HG02852 (cell line): Measurements from ENCODE around the gene SLC15A5.

Experiments used
- ATAC-seq: cut with Tn5 transposase; IDR thresholded peaks from one replicate; pipeline ENCODE4 v1.9.1; 2021; ENCODE audit warnings: mild to moderate bottlenecking, moderate library complexity; ENCODE audit not compliant: unreplicated experiment

The SLC15A5 gene

GRCh38 chr12:16277585-16277984 lies at the start of gene SLC15A5:
Gene SLC15A5, minus strand, starts transcription at chr12:16277685. Its CDS starts 0 bp downstream, at chr12:16277685.
- no peak for ATAC-seq

DNA sequence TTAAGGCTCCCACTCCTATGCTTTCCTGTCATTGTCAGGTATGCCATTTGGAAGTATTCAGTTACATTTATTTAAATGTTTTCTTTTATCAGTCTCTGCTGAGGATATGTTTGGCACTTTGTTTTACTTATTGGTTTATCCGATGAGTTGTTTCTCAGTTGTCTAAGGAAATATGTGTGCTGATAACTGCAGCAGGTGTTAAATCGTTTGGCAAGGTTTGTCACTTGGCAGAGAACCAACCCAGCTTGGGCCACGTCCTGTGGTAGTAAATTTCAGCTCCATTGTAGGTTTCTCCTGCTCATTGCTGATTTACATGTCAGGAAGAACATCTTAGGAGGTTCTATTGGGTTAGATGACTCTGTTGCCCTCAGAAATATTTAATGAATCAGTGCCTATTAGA lies 47.9 kb upstream of the SLC15A5 start:
- no peak for ATAC-seq

GRCh38 chr12:16324772-16325171 lies 47.3 kb upstream of the SLC15A5 start:
- ATAC-seq: no peak

- no peak for ATAC-seq
These were observed 46.8 kb upstream of the SLC15A5 start for GRCh38 chr12:16324272-16324671.

DNA sequence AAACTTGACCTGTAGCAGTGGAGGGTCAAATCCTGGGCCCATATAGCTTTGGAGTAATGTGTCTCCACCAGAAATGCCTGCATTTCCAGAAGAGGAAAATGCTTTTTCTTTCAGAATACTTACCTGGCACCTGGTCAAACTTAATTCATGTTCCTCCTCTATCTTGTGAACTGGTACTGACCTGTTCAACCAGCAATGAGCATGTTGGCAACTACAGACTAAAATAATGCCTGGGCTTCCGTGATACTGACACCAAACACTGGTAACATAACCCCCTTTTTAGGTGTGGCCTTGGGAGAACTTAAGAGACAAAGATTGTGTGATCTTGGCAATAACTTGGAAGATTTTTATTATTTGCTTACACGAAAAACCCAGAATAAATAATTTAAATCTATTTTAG lies 46.2 kb upstream of the SLC15A5 start:
- ATAC-seq: no peak

DNA sequence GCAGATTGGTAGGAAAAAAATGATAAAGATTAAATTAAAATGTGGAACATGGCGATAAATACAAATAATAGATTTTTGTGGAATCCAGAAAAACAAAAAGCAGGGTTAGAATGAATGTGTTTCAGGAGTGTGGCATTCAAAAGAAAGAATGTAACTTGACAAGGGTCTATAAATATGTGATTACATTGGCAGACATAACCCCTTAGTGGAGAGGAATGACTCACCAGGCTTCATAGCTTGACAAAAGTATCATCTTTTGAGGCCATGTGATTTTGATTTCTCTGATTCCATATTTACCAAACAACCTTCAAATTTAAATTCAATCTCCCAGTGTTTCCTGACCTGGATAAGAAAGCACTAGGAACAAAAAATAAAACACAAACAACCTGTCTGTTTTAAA lies 45.5 kb upstream of the SLC15A5 start:
- no peak for ATAC-seq

- no peak for ATAC-seq
These were observed 33.4 kb upstream of the SLC15A5 start for GRCh38 chr12:16310934-16311333.

DNA sequence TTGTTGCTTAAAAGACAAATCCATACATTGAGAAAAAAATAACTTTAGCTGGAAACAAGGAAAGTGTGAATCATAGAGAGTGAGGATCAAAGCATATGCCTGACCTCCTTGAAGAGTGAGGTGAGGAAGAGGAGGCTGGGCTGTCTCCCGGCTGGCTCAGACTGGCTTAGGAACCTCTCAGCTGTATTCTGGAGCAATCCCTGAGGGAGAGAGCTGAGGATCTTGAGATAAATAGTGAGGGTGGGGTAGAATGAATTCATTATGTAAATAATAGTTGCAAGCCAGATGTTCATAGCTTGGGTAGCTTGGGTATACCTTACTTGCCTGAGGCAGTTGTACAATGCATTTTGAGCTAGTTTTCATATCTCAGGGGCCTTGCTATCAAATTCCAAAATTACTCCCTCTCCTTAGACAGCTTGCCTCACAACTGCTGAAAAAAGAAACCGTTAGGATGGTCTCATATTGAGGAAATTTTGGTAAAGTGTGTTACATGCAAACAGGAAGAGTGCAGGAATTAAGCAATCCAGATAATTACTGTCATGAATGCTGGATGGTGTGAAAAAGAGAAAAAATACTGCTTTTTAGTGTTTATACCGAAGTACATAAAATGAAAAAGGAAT lies 30.5 kb upstream of the SLC15A5 start:
- no peak for ATAC-seq

DNA sequence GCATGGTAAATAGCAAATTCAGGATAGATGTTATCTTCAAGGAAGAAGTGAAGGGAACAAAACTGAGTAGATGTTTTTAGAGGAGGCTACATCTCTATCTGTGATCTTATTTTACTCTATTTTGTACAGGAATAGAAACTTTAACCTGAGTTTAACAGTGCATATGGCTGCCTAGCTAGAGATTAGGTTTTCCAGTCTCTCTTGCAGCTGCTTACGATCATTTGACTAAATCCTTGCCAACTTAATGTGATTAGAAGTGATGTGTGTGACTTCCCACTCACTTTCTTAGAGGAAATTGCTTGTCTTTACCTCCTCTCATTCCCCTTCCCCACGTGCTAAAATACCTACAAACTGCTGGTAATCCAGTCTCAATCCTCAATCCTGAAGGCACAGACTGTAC lies 26.5 kb upstream of the SLC15A5 start:
- ATAC-seq: no peak

DNA sequence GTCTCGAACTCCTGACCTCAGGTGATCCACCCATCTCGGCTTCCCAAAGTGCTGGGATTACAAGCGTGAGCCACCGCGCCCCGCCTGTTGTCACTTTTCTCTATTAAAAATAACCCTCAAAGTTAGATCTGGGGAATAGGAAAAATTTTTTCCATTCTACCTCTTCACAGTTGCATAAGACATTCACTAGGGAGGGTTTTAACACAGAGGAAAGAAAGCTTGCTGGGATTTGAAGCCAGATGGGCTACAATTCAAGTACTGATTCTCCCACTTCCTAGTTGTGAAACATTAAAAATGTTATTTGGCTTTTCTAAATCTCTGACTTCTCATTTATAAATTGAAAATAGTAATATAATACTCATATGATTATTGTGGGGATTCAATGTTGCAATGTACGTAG lies 23.3 kb upstream of the SLC15A5 start:
- ATAC-seq: no peak

DNA sequence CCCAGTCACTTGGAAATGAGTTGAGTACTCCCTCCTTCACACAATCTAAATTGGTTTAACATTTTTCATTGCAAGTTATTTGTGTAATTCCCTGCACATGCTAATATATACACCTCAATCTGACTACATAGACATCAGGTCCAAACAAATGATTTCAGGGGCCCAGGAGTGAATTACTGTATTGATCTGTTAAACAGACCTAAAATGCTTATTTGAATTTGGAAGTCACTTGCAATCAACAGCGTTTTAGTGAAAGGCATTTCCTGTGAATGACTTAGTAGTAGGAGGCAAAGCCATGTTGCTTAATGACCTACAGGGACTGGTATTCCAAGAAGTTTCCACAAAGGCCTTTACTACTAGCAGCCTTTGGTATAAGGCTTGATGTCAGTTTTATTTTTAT lies 22.6 kb upstream of the SLC15A5 start:
- no peak for ATAC-seq

DNA sequence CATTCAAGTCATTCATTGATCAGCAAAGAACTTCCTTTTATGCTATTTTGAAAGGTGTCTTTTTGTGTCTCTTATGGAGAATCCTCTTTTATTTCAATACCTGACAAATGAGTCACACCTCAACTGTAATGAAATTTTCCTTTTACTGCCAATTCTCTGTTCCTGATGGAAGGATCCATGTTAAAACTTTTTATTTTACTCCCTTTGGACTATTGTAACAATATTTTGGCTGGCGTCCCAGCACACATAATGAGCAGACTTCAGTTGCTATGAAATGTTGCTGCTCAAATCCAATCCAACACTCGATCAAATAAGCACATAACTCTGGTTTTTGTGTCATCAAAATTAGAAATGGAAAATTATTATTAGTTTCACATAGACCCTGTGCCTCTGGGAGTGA lies 21.9 kb upstream of the SLC15A5 start:
- ATAC-seq: no peak

- no peak for ATAC-seq
These were observed 20.0 kb upstream of the SLC15A5 start for GRCh38 chr12:16297521-16297920.

GRCh38 chr12:16294376-16294956 lies 17.0 kb upstream of the SLC15A5 start:
- no peak for ATAC-seq

DNA sequence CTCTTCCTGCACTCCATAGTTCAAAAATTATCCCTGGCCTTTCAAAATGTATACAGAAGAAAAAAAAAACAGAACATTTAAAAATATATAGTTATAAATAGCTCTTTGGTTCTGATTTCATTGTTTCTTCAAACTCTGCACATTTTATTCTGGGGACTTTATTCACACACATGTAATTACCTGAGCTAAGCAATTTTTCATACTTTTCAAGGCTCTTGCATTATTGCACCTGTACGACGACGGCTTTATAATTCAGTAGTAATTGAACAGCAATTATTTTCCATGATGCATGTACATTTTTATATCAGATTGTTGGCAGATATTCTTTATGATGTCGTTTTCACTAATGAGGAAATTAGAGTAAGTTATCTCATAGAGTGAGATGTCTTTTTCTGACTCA lies 13.5 kb upstream of the SLC15A5 start:
- no peak for ATAC-seq

- ATAC-seq: no peak
These were observed 8.1 kb upstream of the SLC15A5 start for GRCh38 chr12:16285586-16285985.

DNA sequence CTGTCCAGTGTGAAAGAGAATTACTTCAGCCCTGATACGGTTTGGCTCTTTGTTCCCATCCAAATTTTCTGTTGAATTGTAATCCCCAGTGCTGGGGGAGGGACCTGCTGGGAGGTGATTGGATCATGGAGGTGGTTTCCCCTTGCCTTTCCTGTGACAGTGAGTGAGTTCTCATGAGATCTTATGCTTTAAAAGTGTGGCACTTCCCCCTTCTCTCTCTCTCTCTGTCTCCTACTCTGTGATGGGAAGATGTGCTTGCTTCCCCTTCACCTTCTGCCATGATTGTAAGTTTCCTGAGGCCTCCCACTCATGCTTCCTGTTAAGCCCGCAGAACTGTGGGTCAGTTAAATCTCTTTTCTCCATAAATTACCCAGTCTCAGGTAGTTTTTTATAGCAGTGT lies 5.5 kb upstream of the SLC15A5 start:
- ATAC-seq: no peak

DNA sequence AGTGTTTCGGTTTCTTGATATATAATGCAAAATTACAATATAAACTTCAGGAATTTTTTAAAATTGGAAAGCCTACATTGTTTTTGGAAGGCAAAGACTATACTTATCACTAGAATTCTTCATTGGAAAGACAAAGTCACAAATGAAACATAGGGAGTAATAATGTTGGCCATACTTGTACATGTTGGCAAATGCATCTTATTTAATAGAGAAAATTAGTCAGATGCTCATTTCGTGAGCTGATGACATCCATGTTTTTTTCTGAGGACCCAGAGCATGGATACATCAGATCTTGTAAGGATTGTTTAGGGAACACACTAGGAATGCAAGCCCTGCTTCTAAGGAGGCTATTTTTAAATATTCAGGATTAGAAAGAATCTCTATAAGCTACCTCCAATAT lies 4.6 kb upstream of the SLC15A5 start:
- no peak for ATAC-seq

DNA sequence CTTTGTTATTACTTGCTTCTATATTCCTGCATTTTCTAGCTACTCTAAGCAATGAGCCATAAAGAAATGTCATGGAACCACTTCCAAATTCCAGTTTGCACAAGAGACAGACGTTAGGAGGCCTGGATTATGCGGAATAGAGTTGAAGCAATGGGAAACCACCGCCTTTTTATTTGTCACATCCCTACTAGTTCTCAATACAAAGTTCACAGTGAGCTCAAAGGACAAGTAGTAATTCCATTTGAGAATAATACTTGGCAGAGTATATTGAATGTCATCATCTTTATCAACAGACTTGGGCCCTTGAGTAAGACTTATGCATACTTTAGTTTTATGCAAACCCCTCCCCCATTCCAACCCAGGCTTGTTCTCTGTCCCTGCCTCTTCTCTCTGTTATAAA lies 3.7 kb upstream of the SLC15A5 start:
- ATAC-seq: no peak

DNA sequence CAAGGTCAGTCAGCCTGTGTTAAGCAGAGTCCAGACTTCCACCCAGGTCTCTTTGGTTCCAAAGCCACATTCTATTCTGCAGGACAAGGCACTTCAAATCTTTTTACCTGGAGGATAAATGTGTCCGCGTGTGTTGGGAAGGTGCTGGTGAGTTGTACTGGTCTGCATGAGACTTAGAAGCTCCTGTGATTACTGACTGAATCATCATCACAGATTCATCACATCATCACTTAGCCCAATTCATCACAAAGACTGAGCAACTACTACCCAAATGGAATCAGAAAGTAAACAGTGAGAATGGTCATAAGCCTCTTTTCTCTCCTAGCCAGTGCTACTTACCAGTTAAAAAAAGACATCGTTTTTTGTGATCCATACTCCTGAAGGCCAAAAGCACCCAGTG lies 5.3 kb downstream of the SLC15A5 start:
- no peak for ATAC-seq

- ATAC-seq: no peak
These were observed 6.4 kb downstream of the SLC15A5 start for GRCh38 chr12:16271062-16271461.

DNA sequence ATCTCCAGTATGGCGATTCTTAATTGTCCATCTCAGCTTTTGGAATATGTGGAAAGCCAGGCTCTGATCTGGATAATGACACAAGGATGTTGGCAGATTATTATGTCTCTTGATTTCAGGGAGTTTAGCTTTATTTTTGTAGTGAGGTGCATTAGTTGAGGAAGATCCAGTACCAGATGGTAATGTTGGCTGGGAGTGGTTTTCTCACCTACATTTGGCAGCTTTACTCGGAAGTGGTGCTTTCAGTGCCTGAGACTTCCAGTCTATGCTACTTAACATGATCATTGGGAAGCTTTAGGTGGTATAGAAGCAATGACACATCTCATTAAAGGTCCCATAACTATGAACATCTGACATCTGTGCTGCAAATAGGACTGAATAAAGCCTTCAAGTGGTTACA lies 7.5 kb downstream of the SLC15A5 start:
- no peak for ATAC-seq

DNA sequence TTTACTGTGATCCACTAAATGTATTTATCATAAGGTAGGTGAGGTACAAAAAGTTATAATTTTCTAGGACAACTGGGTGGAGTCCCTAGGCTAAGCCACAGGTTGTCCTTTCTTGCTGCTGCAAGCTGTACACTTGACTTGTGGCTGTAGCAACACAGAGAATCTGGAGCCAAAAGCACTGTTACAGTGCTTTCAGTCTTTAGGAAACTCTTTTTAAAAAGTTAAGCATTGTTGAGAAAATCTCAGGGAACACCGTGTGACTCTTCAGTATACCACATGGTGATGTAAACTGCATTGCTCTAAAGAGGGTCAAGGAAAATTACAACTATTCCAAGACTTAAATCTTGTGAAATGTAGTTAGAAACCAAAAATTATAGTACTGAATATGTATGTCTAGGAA lies 11.4 kb downstream of the SLC15A5 start:
- ATAC-seq: no peak
